Lung (tissue), 12 donors: Measurements from ENCODE around the gene PDCD1LG2. TPM values are rescaled to one million over a fixed set of nuclear protein-coding genes. Genes with fewer than 3 reads are reported as not detected.

Experiments
- ATAC-seq: fragments of 200-7000 bp; cut with Tn5 transposase; one replicate; pipeline ENCODE4 v1.9.1; 2020; ENCODE audit warnings: moderate number of reproducible peaks; ENCODE audit not compliant: insufficient read depth, low FRiP score
- DNase-seq, 3 donors: peaks; one replicate each; pipeline ENCODE4 v3.0.0-alpha.2; 2013 to 2017
- H3K27ac ChIP-seq, 2 donors: one replicate each; pipeline ENCODE4 v1.5.1; 2013; ENCODE audit warnings: mild to moderate bottlenecking in 2 of 2, moderate library complexity in 2 of 2, control low read depth in 1 of 2, inconsistent platforms in 1 of 2, low read depth in 1 of 2, low read length in 1 of 2
- H3K27me3 ChIP-seq, 3 donors: one replicate each; pipeline ENCODE4 v1.5.1; 2013; ENCODE audit warnings: low read length in 2 of 3; ENCODE audit not compliant: control insufficient read depth in 3 of 3, insufficient read depth in 3 of 3
- H3K36me3 ChIP-seq, 4 donors: one replicate each; pipeline ENCODE4 v1.5.1; 2013; ENCODE audit warnings: low read length in 4 of 4, mild to moderate bottlenecking in 1 of 4, moderate library complexity in 1 of 4; ENCODE audit not compliant: control insufficient read depth in 4 of 4, insufficient read depth in 4 of 4
- H3K4me1 ChIP-seq, 5 donors: one replicate each; pipeline ENCODE4 v1.5.1; 2013; ENCODE audit warnings: low read length in 5 of 5, mild to moderate bottlenecking in 2 of 5, moderate library complexity in 1 of 5; ENCODE audit not compliant: control insufficient read depth in 5 of 5, insufficient read depth in 5 of 5
- H3K4me3 ChIP-seq: one replicate; pipeline ENCODE4 v1.5.1; 2013; ENCODE audit warnings: mild to moderate bottlenecking, control low read depth, moderate library complexity
- H3K9ac ChIP-seq, 2 donors: one replicate each; pipeline ENCODE4 v1.5.1; 2013; ENCODE audit warnings: low read length in 2 of 2, control low read depth in 1 of 2; ENCODE audit not compliant: insufficient read depth in 1 of 2
- H3K9me3 ChIP-seq, 4 donors: one replicate each; pipeline ENCODE4 v1.5.1; 2013; ENCODE audit warnings: low read length in 3 of 4, mild to moderate bottlenecking in 1 of 4, moderate library complexity in 1 of 4; ENCODE audit not compliant: control insufficient read depth in 4 of 4, insufficient read depth in 3 of 4
- CTCF ChIP-seq: IDR thresholded peaks from 2 replicates; pipeline ENCODE4 v1.5.1; 2012; ENCODE audit warnings: mild to moderate bottlenecking; ENCODE audit errors: control extremely low read depth, extremely low read depth
- WGBS, 2 donors: extraction: QIAGEN DNeasy Blood & Tissue Kit; methylation state at CpG; one replicate each; pipeline ENCODE4 v1.1.7; 2013; 5-methylcytosine and 5-hydroxymethylcytosine counted together
- polyA plus RNA-seq, 2 donors: library from polyadenylated mRNA; stranded (reverse); fragments of 200-250 nt; gene quantifications; one replicate each; pipeline ENCODE4 v1.2.1, GENCODE V29; 2013
- total RNA-seq, 2 donors: library from RNA; depleted of rRNA in 1 of 2; stranded (reverse); fragments of >200 nt in 1 of 2; gene quantifications; one replicate each; pipeline ENCODE4 v1.2.1, GENCODE V29; 2014 to 2021
- donor health status: control.
- donor health status: control.
- donor health status: Bipolar disorder and iron deficiency.
- donor health status: healthy.
- donor health status: DM: yes; HTN: yes; CAD: no.

PDCD1LG2 gene
- total and polyA plus RNA-seq, 4 donors = 0.87 to 6.7 (median 3.1) TPM

- no peak for TF ChIP-seq CTCF
- Histone ChIP-seq H3K36me3 (no peaks in the 10 kb centered on the region), H3K27me3 (no peaks in the 10 kb centered on the region), H3K9me3 (no peaks in the 10 kb centered on the region), H3K4me3 (no peak overlapping the region), H3K27ac (no peak overlapping the region), H3K4me1 (no peaks in the 10 kb centered on the region), H3K9ac (no peak overlapping the region)
- DNase-seq (no peak), ATAC-seq (no peak)
- 68 to 74% methylated on average over 2 of the region's 2 CpGs for WGBS, 2 donors
Observed at GRCh38 chr9:5478206-5478605, 32.1 kb upstream of the PDCD1LG2 start.

GRCh38 chr9:5479994-5480694 lies 30.2 kb upstream of the PDCD1LG2 start:
- no peak overlapping the region for H3K4me3 ChIP-seq
- ATAC-seq (no peak), DNase-seq (no peak)
- WGBS, 2 donors = 74 to 90% methylated on average over 3 of the region's 3 CpGs
- no peaks in the 10 kb centered on the region for H3K36me3 ChIP-seq
- no peaks in the 10 kb centered on the region for H3K4me1 ChIP-seq
- H3K27me3 ChIP-seq = no peaks in the 10 kb centered on the region
- no peaks in the 10 kb centered on the region for H3K9me3 ChIP-seq
- no peak for TF ChIP-seq CTCF
- no peak overlapping the region for H3K27ac ChIP-seq
- H3K9ac ChIP-seq = no peak overlapping the region

GRCh38 chr9:5480919-5481318 lies 29.4 kb upstream of the PDCD1LG2 start:
- Histone ChIP-seq H3K27me3 (no peaks in the 10 kb centered on the region), H3K9ac (no peak overlapping the region), H3K4me3 (no peak overlapping the region), H3K9me3 (no peaks in the 10 kb centered on the region), H3K27ac (no peak overlapping the region), H3K4me1 (no peaks in the 10 kb centered on the region), H3K36me3 (no peaks in the 10 kb centered on the region)
- WGBS, 2 donors = 94 to 97% methylated on average over 4 of the region's 4 CpGs
- DNase-seq (no peak), ATAC-seq (no peak)
- TF ChIP-seq CTCF = no peak
